HG02763 (cell line): Measurements from ENCODE around the gene METRNL.

Experiments
- ATAC-seq: cut with Tn5 transposase; IDR thresholded peaks from one replicate; pipeline ENCODE4 v1.9.1; 2021; ENCODE audit warnings: mild to moderate bottlenecking, moderate library complexity; ENCODE audit not compliant: unreplicated experiment

METRNL gene

GRCh38 chr17:83103943-83104311, 24.5 kb downstream of the METRNL start:
- ATAC-seq, result no peak

- ATAC-seq, result no peak
These were observed 25.4 kb downstream of the METRNL start for GRCh38 chr17:83104577-83105505.

- no peak for ATAC-seq
These were observed 26.1 kb downstream of the METRNL start for GRCh38 chr17:83105512-83105911.

- no peak for ATAC-seq
These were observed 26.7 kb downstream of the METRNL start for GRCh38 chr17:83106056-83106588.

GRCh38 chr17:83106913-83107655, 27.7 kb downstream of the METRNL start:
- ATAC-seq, result no peak

- no peak for ATAC-seq
These were observed 28.2 kb downstream of the METRNL start for GRCh38 chr17:83107656-83108048.

- no peak for ATAC-seq
These were observed 29.3 kb downstream of the METRNL start for GRCh38 chr17:83108709-83109108.

- no peak for ATAC-seq
These were observed 30.0 kb downstream of the METRNL start for GRCh38 chr17:83109386-83109785.

GRCh38 chr17:83109793-83110645, 30.6 kb downstream of the METRNL start:
- no peak for ATAC-seq

GRCh38 chr17:83110735-83111134, 31.3 kb downstream of the METRNL start:
- no peak for ATAC-seq

- no peak for ATAC-seq
These were observed 32.3 kb downstream of the METRNL start for GRCh38 chr17:83111516-83112282.

GRCh38 chr17:83113381-83113780, 34.0 kb downstream of the METRNL start:
- no peak for ATAC-seq

GRCh38 chr17:83113792-83114191, 34.4 kb downstream of the METRNL start:
- no peak for ATAC-seq

- ATAC-seq, result no peak
These were observed 35.3 kb downstream of the METRNL start for GRCh38 chr17:83114706-83115105.

- no peak for ATAC-seq
These were observed 35.8 kb downstream of the METRNL start for GRCh38 chr17:83115202-83115651.

- no peak for ATAC-seq
These were observed 36.4 kb downstream of the METRNL start for GRCh38 chr17:83115832-83116231.

- no peak for ATAC-seq
These were observed 36.9 kb downstream of the METRNL start for GRCh38 chr17:83116311-83116771.

- no peak for ATAC-seq
These were observed 37.6 kb downstream of the METRNL start for GRCh38 chr17:83116783-83117555.

- no peak for ATAC-seq
These were observed 38.2 kb downstream of the METRNL start for GRCh38 chr17:83117583-83117982.
